HG02840 (cell line): Measurements from ENCODE around the gene POU4F3.
"Not testable (repeated sequence)": the region's sequence is repeated elsewhere in the genome, so short reads cannot be mapped to it uniquely, and the experiment has no call there.

Experiments
- ATAC-seq: cut with Tn5 transposase; IDR thresholded peaks from one replicate; pipeline ENCODE4 v1.9.1; 2021; ENCODE audit warnings: mild to moderate bottlenecking, moderate library complexity, moderate number of reproducible peaks; ENCODE audit not compliant: unreplicated experiment, low FRiP score

POU4F3 gene

GRCh38 chr5:146338774-146339714 lies at the start of gene POU4F3:
Gene POU4F3 (plus strand): TSS chr5:146338839. CDS start chr5:146339113, 274 bp downstream.
- ATAC-seq: no peak

GRCh38 chr5:146290318-146290717 lies 48.3 kb upstream of the POU4F3 start:
- ATAC-seq: no peak

GRCh38 chr5:146291421-146292074 lies 47.1 kb upstream of the POU4F3 start:
- ATAC-seq: peak; percentile 70

GRCh38 chr5:146296245-146296644 lies 42.4 kb upstream of the POU4F3 start:
- ATAC-seq: no peak

- ATAC-seq: not testable (repeated sequence)
Measured at GRCh38 chr5:146298920-146299319, 39.7 kb upstream of the POU4F3 start.

- ATAC-seq: no peak
Measured at GRCh38 chr5:146301626-146302025, 37.0 kb upstream of the POU4F3 start.

GRCh38 chr5:146302406-146302805 lies 36.2 kb upstream of the POU4F3 start:
- ATAC-seq: no peak

- ATAC-seq: no peak
Measured at GRCh38 chr5:146306838-146307237, 31.8 kb upstream of the POU4F3 start.

GRCh38 chr5:146307796-146308195 lies 30.8 kb upstream of the POU4F3 start:
- no peak for ATAC-seq

- no peak for ATAC-seq
Measured at GRCh38 chr5:146310540-146310939, 28.1 kb upstream of the POU4F3 start.

GRCh38 chr5:146311278-146311677 lies 27.4 kb upstream of the POU4F3 start:
- no peak for ATAC-seq

- ATAC-seq: no peak
Measured at GRCh38 chr5:146313027-146313426, 25.6 kb upstream of the POU4F3 start.

GRCh38 chr5:146321571-146321970 lies 17.1 kb upstream of the POU4F3 start:
- no peak for ATAC-seq

- no peak for ATAC-seq
Measured at GRCh38 chr5:146327257-146327870, 11.3 kb upstream of the POU4F3 start.

- no peak for ATAC-seq
Measured at GRCh38 chr5:146327989-146328388, 10.7 kb upstream of the POU4F3 start.

GRCh38 chr5:146329697-146330096 lies 8.9 kb upstream of the POU4F3 start:
- ATAC-seq: no peak

GRCh38 chr5:146331423-146331822 lies 7.2 kb upstream of the POU4F3 start:
- ATAC-seq: no peak

GRCh38 chr5:146334074-146334533 lies 4.5 kb upstream of the POU4F3 start:
- ATAC-seq: no peak

- no peak for ATAC-seq
Measured at GRCh38 chr5:146336197-146336596, 2.4 kb upstream of the POU4F3 start.

- no peak for ATAC-seq
Measured at GRCh38 chr5:146337264-146337904, 1.3 kb upstream of the POU4F3 start.

- no peak for ATAC-seq
Measured at GRCh38 chr5:146337928-146338327, 711 bp upstream of the POU4F3 start.
